Metanephros (tissue), 2 donors: ENCODE measurements around the gene CREM. TPM values are rescaled to one million over a fixed set of nuclear protein-coding genes. Genes with fewer than 3 reads are reported as not detected.

Source experiments
- small RNA-seq: library from RNA; depleted of rRNA; stranded (forward); fragments of <200 nt; gene quantifications from one replicate; pipeline ENCODE3, GENCODE V24; 2014; ENCODE audit warnings: low replicate concordance
- total RNA-seq: library from RNA; depleted of rRNA; stranded (reverse); fragments of >200 nt; gene quantifications from one replicate; pipeline ENCODE4 v1.2.3, GENCODE V29; 2014

The CREM gene
- total RNA-seq: 91.6 TPM

DNA sequence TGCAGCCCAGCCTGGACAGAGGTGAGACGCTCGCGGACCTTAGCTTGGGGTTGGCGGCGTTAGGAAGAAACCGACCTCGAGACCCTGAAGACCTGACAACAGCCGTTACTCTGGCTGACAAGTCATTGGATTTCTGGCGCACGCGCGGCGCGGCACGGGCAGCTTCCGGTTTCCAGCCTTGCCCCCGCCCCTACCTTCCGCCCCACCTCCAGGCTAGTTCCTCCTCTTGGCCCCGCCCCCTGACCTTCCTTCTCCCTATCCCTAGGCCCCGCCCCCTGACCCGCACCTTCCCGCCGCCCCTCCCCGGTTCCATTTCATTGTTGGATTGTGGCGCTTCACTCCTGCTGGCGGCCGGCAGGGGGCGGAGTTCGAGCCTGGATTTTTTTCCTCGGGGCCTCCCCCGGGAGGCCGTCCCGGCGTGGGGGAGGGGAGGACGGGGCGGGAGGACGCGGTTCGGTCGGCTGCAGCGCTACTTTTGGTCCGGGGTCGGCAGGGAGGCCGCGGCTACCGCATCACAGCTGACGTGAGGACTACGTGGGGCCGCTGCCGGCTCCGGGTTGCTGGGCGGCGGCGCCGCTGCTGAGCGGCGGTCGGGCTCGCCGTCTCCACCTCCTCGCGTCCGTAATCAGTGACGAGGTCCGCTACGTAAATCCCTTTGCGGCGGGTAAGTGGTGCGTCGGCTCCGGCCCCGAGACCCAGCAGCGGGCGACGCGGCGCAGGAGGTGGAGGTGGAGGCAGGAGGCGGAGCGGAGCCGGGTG, at the start of gene CREM:
CREM (plus strand) TSS at position 317 of the 759 bp plus-strand sequence. CDS start 10,990 bp downstream, outside the sequence.

DNA sequence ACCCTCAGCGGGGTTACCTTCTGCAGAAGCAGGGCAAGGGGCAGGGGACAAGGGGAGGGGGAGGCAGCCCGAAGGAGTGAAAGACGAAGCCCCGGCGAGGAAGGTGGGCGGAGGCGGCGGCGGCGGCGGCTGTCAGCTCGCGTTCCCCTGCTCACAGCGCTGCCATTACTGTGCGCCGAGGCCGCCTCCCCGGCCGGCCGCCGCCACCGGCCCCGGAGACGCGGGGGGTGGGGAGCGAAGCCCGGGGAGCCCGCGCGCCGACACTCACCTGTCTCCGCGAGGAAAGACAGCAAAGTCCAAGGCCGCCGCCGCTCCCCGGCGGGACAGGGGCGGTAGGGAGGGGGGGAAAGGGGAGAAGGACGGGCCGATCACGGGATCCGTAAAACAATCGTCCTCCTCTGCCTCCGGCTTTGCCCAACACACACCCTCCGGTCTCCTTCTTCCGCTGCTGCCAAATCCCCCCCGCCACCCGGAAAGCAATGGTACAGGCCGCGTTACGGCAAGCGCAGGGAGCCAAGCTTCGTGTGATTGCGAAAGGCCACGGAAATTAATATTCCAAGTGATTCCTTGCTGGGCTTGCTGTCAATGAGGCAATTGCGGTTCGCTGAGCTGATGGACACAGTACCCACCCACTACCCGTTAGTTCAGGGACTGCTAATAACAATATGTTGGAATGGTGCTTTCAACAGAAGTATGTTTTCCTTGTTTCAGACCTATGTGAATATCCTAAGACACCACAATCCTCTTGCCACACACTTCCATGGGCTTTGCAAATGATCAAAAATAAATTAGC, 36.3 kb upstream of the CREM start, which contains the start of gene CUL2:
CUL2 (minus strand) TSS at position 180 of the 793 bp plus-strand sequence. CDS start 19,024 bp downstream, outside the sequence.

Small RNA genes lying within 50 kb of the gene (small RNA-seq; reads per million reads assigned to genes)
- gene MIR3611: not detected
- gene RNU6-1167P: not detected
- gene RNU6-794P: not detected
- gene RNU7-77P: not detected

Other genes with a start within 250 kb of the CREM start
- gene CUL2, start 36.5 kb upstream of the CREM start, total RNA-seq: 23.3 TPM
- 41.5 TPM for gene CCNY, start 209.7 kb downstream of the CREM start, total RNA-seq